ENCODE data around the gene ADAT3.

The ADAT3 gene

DNA sequence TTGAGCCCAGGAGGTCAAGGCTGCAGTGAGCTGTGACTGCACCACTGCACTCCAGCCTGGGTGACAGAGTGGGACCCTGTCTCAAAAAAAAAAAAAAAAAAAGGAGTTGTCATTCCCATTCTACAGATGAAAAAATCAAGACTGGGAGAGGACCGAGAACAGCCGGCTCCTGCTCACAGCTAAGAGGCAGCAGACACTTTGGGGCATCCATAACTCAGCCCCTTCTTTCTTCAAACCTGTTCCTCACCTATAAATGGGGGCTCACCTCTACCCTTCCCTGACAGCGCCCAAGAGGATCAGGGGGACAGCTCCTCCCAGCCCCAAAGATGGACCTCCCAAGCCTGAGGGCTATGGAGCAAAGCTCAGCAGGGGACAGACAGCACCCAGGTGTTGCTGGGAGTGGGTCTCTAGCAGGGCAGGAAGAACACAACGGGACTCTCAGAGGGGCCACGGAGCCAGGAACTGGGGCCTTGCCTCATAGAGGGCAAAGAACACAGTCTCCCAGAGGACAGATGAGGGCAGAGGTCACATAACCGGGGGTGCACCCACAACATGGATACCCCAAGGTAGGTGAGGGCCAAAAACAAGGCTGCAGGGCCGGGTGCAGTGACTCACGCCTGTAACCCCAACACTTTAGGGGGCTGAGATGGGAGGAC is 38.4 kb upstream of the ADAT3 start:
- ChIA-PET CTCF (interaction anchor here (0.6 kb wide), 1 partner anchor 61 kb away, joined by 3 read pairs; no protein-coding TSS in a partner anchor), POLR2A (interaction anchor here (1.2 to 1.5 kb wide), 2 partner anchors 9 to 10 kb away, joined by 3 to 4 read pairs; no protein-coding TSS in a partner anchor)
- TF ChIP-seq NFRKB (IDR thresholded peaks at IDR 0.05): no peak
- TF ChIP-seq ELF4 (IDR thresholded peaks at IDR 0.05): no peak
- TF ChIP-seq SP1 (IDR thresholded peaks at IDR 0.05): no peak
- TF ChIP-seq FOXA1 (IDR thresholded peaks at IDR 0.05): no peak
- TF ChIP-seq LEF1 (IDR thresholded peaks at IDR 0.05; ENCODE audit: borderline replicate concordance): no peak
- TF ChIP-seq SUZ12 (IDR thresholded peaks at IDR 0.05): no peak
- TF ChIP-seq TARDBP (IDR thresholded peaks at IDR 0.05): no peak
- TF ChIP-seq ZNF384 (IDR thresholded peaks at IDR 0.05): no peak
- TF ChIP-seq CTBP1 (IDR thresholded peaks at IDR 0.05; ENCODE audit: borderline replicate concordance): no peak
- no peak for TF ChIP-seq FOXK2 (IDR thresholded peaks at IDR 0.05)
- no peak for TF ChIP-seq HDGF (IDR thresholded peaks at IDR 0.05; ENCODE audit: borderline replicate concordance)
- TF ChIP-seq ARNT (IDR thresholded peaks at IDR 0.05): no peak
- no peak for DNase-seq (ENCODE audit: extremely low spot score)

DNA sequence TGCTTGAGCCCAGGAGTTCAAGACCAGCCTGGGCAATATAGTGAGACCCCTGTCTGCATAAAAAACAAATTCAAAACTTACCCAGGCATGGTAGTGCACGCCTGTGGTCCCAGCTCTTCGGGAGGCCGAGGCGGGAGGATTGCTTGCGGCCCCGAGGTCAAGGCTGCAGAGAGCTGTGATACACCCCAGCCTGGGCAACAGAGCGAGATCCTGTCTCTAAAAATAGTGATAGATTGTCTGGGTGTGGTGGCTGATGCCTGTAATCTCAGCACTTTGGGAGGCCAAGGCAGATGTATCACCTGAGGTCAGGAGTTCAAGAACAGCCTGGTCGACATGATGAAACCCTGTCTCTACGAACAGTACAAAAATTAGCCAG is 37.9 kb upstream of the ADAT3 start:
- ChIA-PET POLR2A (interaction anchor here (1.2 kb wide), 1 partner anchor 9 kb away, joined by 3 read pairs; no protein-coding TSS in a partner anchor), CTCF (no interaction called here)
- DNase-seq (ENCODE audit: extremely low spot score): no peak
- TF ChIP-seq ZNF384 (IDR thresholded peaks at IDR 0.05): no peak
- TF ChIP-seq LEF1 (IDR thresholded peaks at IDR 0.05; ENCODE audit: borderline replicate concordance): no peak
- TF ChIP-seq NFRKB (IDR thresholded peaks at IDR 0.05): no peak
- no peak for TF ChIP-seq FOXK2 (IDR thresholded peaks at IDR 0.05)

DNA sequence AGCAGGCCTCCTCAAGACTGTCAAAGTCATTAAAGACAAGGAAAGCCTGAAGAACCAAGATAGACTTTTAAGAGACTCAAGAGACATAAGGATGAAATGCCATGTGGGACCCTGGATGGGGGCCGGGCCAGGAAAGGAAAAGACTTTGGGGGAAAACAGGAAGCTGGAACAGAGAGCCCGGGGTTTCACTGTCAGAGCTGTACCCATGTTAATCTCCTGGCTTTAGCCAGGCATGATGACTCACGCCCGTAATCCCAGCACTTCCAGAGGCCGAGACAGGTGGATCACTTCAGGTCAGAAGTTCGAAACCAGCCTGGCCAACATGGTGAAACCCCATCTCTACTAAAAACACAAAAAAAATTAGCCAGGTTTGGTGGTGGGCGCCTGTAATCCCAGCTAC is 36.2 kb upstream of the ADAT3 start:
- ChIA-PET CTCF (interaction anchor here (0.9 kb wide), 1 partner anchor 61 kb away, joined by 3 read pairs; no protein-coding TSS in a partner anchor), POLR2A (no interaction called here)
- DNase-seq (ENCODE audit: extremely low spot score): no peak
- TF ChIP-seq PKNOX1 (IDR thresholded peaks at IDR 0.05): no peak
- no peak for TF ChIP-seq NFRKB (IDR thresholded peaks at IDR 0.05)
- TF ChIP-seq L3MBTL2 (conservative IDR thresholded peaks at IDR 0.05): no peak

DNA sequence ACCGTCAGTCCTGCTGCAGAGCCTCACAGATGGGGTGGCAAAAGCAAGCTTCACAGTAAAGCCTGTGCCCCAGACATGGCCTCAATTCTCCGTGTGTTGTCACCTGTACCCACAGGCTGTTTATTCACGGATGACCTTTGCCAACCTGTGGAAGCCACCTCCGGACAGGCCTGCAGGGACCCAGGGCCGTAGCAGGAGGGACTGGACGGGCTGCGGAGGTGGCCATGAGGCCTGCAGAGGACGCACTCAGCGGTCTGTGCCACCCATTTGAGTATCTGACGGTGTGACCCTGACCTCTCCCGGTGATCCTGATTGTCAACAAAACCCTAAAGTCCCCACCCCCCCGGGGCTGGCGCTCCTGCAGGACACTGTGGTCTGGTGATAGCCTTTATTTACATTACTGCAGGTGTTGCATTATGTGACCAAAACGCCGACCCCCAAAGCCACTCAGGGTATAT is 34.0 kb upstream of the ADAT3 start:
- DNase-seq (ENCODE audit: extremely low spot score): no peak
- CTCF ChIA-PET: no interaction called here
- POLR2A ChIA-PET: interaction anchor here (0.7 kb wide), 1 partner anchor 258 kb away, joined by 3 read pairs; no protein-coding TSS in a partner anchor
- no peak for TF ChIP-seq SUZ12 (IDR thresholded peaks at IDR 0.05)
- no peak for TF ChIP-seq LEF1 (IDR thresholded peaks at IDR 0.05; ENCODE audit: borderline replicate concordance)
- TF ChIP-seq TARDBP (IDR thresholded peaks at IDR 0.05): no peak
- TF ChIP-seq ARNT (IDR thresholded peaks at IDR 0.05): no peak
- TF ChIP-seq BHLHE40 (IDR thresholded peaks at IDR 0.05; ENCODE audit: borderline replicate concordance): no peak
- no peak for TF ChIP-seq FOXM1 (IDR thresholded peaks at IDR 0.05; ENCODE audit: borderline replicate concordance)
- no peak for TF ChIP-seq CTBP1 (IDR thresholded peaks at IDR 0.05; ENCODE audit: borderline replicate concordance)
- TF ChIP-seq FOXK2 (IDR thresholded peaks at IDR 0.05): no peak
- TF ChIP-seq NFRKB (IDR thresholded peaks at IDR 0.05): no peak
- TF ChIP-seq PKNOX1 (IDR thresholded peaks at IDR 0.05): no peak
- no peak for TF ChIP-seq SP1 (IDR thresholded peaks at IDR 0.05)
- no peak for TF ChIP-seq FOXA1 (IDR thresholded peaks at IDR 0.05)
- TF ChIP-seq ZNF384 (IDR thresholded peaks at IDR 0.05): no peak

GRCh38 chr19:1871630-1872029 is 33.6 kb upstream of the ADAT3 start:
- POLR2A ChIA-PET: no interaction called here
- DNase-seq (ENCODE audit: extremely low spot score): no peak
- TF ChIP-seq ARNT (IDR thresholded peaks at IDR 0.05) (no peak), FOXM1 (IDR thresholded peaks at IDR 0.05; ENCODE audit: borderline replicate concordance) (no peak), TARDBP (IDR thresholded peaks at IDR 0.05) (no peak), FOXA1 (IDR thresholded peaks at IDR 0.05) (no peak), SP1 (IDR thresholded peaks at IDR 0.05) (no peak), CTBP1 (IDR thresholded peaks at IDR 0.05; ENCODE audit: borderline replicate concordance) (no peak), ZNF384 (IDR thresholded peaks at IDR 0.05) (no peak), LEF1 (IDR thresholded peaks at IDR 0.05; ENCODE audit: borderline replicate concordance) (no peak), HDGF (IDR thresholded peaks at IDR 0.05; ENCODE audit: borderline replicate concordance) (no peak), FOXK2 (IDR thresholded peaks at IDR 0.05) (no peak), NFRKB (IDR thresholded peaks at IDR 0.05) (no peak), L3MBTL2 (conservative IDR thresholded peaks at IDR 0.05) (no peak), ELF4 (IDR thresholded peaks at IDR 0.05) (no peak), SUZ12 (IDR thresholded peaks at IDR 0.05) (no peak), PKNOX1 (IDR thresholded peaks at IDR 0.05) (no peak), BHLHE40 (IDR thresholded peaks at IDR 0.05; ENCODE audit: borderline replicate concordance) (no peak)
- CTCF ChIA-PET: no interaction called here

DNA sequence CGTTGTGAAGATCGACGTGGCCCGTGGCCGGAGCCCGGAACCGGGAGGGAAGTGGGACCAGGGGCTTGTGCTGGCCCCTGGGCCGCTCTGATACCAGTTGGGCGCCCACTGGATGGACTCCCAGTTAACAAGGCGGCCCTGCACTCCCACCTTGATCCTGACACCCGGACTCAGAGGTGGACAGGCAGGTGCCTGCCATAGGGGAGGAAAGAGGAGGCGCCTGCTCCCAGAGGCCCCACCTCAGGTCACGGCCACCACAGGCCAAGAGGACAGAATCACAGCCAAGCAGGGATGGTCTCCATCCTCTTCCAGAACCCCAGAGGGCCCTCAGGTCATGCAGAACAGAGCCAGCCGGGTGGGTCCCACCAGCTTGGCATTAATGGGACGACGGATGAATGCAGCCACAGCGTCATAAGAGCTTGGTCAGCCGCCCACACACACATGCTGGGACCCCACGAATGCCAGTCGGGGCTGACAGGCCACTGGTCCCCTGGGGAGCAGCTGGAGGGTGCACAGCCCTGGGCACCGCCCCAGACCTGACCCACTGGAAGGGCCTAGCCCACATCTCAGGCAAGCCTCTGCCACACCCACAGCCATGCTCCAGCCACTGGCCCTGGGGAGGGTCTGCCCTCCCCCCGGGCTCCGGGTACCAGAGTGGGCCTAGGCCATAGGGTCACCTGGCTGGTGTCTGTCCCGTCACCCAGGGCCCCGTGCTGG is 32.2 kb upstream of the ADAT3 start:
- CTCF ChIA-PET: no interaction called here
- TF ChIP-seq BHLHE40 (IDR thresholded peaks at IDR 0.05; ENCODE audit: borderline replicate concordance): no peak
- no peak for TF ChIP-seq PKNOX1 (IDR thresholded peaks at IDR 0.05)
- TF ChIP-seq SUZ12 (IDR thresholded peaks at IDR 0.05): no peak
- TF ChIP-seq L3MBTL2 (conservative IDR thresholded peaks at IDR 0.05): no peak
- TF ChIP-seq FOXK2 (IDR thresholded peaks at IDR 0.05): no peak
- TF ChIP-seq TARDBP (IDR thresholded peaks at IDR 0.05): no peak

More for the DNA sequence above, 32.2 kb upstream of the ADAT3 start:
- POLR2A ChIA-PET: no interaction called here
- DNase-seq (ENCODE audit: extremely low spot score): no peak

Measured in HEK293T (cell line).